GM13977 (cell line): ENCODE results near the gene MYLK4.

Source experiments
- DNase-seq: peaks from one replicate; pipeline ENCODE4 v3.0.0; 2012; ENCODE audit warnings: low spot score
- in situ Hi-C: fragments of 300-500 bp; cut with MboI; formaldehyde crosslinking; loops from one replicate; pipeline ENCODE4 v1.12.0; 2022; ENCODE audit warnings: low sequenced_read_pairs, low pct_unique_long_range_greater_than_20kb, mixed read lengths, inconsistent platforms; ENCODE audit not compliant: unreplicated experiment
- TF ChIP-seq, protein P1 (sequence below): IDR thresholded peaks from 2 replicates; pipeline ENCODE4 v1.5.1; 2012; ENCODE audit warnings: mild to moderate bottlenecking, control low read depth; ENCODE audit not compliant: insufficient read depth; ENCODE audit errors: extremely low read depth, missing control alignments

MYLK4 gene

DNA sequence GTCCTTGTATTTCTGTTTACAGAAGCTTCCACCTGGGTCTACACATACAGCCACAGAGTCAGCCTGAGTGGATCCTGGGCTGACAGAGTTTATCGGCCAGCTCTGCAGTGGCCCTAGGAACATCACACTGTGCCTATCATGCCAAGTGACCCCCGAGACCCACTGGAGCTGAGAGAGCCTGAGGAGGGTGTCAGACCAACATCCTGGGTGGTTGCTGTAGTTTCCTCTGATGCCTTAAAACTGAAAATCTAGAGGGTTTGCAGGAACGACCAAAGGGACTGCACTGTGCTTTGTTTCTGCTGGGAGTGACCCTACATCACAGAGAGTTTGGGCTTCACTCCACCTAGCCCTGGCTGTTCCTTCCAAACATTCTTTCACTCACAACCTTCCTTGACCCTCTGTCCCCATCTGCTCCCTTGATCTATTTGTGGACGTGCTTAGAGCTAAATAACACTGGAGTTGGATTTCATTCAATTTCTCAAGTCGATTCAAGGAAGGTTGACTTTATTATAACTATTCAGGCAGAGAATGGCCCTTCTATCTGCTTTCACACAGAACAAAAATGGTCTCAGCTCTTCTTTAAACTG, 18.1 kb downstream of the MYLK4 start:
- in situ Hi-C loops, result no loop called here
- TF ChIP-seq, protein P1, sequence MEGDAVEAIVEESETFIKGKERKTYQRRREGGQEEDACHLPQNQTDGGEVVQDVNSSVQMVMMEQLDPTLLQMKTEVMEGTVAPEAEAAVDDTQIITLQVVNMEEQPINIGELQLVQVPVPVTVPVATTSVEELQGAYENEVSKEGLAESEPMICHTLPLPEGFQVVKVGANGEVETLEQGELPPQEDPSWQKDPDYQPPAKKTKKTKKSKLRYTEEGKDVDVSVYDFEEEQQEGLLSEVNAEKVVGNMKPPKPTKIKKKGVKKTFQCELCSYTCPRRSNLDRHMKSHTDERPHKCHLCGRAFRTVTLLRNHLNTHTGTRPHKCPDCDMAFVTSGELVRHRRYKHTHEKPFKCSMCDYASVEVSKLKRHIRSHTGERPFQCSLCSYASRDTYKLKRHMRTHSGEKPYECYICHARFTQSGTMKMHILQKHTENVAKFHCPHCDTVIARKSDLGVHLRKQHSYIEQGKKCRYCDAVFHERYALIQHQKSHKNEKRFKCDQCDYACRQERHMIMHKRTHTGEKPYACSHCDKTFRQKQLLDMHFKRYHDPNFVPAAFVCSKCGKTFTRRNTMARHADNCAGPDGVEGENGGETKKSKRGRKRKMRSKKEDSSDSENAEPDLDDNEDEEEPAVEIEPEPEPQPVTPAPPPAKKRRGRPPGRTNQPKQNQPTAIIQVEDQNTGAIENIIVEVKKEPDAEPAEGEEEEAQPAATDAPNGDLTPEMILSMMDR, result no peak
- DNase-seq, result no peak

DNA sequence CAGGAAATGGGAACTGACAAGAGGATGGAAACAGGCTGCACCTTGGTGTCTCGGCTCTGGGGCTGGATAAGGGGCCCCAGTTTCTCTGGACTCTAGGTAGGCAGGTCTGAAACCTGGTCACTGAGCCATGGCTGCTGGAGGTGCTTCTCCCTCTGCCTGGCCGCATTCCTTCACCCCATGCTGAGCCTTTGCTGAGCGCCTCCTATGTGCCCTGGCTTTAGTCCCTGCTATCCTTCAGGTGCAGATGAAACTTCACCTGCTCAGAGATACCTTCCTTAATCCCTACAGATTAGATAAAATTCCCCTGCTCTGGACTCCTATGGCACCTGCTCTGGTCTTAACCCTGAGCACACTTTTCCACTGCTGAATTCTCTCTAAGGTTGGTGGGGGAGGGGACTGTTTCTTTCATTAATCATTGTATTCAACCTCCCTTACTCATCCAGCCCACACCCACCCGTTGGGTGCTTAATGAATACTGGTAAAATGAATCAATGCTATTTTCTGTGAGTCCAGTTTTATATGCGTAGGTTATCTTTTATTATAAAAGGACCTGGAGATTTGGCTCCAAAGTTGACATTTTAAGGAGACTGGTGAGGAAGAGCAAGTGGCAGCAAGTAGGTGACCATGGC, 19.3 kb downstream of the MYLK4 start:
- TF ChIP-seq, protein P1, result no peak
- no peak for DNase-seq
- in situ Hi-C loops, result no loop called here

DNA sequence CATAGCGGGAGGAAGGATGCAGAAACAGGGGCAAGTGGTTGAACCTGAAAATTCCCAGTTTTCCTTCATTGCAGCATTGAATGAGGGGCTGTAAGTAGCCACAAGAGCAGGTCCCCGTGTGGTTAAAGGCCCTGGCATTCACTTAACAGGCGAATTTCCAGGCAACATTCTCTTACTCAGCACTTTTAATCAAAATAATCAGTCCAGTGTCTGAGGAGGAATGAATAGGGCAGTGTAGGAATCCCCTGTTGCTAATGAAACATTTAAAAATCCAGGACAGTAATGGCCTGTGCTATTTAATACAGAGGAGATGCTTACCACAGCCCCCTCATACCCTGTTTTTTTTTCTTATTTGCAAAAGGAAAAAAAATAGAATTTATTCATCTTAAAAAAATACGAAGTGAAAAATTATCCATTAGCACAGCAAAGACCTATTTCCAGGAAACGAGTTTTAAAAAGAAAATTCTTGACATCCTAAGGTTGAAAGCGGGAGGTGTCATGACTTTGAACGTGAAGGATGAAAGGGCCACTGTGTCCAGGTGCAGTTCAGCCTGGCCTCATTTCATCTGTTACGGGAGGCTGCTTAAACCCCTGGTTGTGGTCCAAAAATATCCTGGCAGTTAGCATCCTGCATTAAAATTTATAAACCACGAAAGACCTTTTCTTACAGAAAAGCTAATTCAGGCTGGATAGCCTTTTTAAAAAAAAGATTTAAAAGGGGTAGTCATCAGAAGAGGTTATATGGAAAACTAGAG, 20.2 kb downstream of the MYLK4 start:
- TF ChIP-seq, protein P1, result no peak
- DNase-seq, result no peak
- in situ Hi-C loops, result no loop called here

DNA sequence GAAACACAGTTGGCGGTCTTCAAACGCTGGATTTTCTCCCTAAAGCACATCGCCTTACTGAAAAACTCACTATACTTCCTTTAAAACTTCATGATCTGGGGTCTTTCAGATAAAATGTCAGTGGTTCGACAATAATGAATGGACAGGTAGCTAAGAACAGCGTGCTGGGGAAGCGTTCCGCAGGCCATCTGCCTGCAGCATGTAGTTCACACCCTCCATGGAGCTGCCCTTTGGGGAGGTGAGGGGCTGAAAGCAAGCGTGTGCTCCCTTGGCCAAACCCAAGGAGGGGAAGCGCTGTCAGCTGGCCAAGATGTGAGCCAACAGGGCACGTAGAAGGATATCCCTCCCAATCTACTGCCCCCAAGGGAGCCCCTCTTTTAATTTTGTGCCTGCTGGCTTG, 20.8 kb downstream of the MYLK4 start:
- in situ Hi-C loops, result no loop called here

DNA sequence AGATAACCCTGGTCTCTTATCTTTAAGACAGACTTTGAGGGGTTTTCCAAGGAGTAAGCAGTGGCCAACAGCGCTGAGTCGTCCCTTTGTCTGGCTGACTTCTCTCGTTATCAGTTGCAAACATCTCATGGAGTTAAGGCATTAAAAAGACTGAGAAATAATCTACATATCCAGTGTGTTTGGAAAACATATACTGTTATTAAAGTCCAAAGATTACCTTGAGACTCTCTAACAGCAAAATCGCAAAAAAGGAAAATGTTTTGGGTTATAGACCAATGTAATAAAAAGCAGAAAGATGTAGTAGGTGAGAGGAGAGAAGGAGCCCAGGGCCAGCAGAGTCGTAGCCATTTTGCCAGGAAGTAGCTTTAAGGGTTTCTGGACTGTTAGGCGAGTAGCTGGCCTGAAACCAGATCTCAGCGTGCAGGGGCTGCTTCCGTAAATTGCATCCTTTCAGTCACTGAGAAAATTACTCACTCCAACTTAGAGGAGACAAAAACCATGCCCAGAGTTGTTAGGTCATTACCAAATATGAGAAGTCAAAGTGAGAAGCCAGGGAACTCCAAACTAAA, 24.6 kb downstream of the MYLK4 start:
- in situ Hi-C loops, result no loop called here
- DNase-seq, result peak; percentile 64

More for the DNA sequence above, 20.8 kb downstream of the MYLK4 start:
- DNase-seq, result no peak
- TF ChIP-seq, protein P1, result no peak

DNA sequence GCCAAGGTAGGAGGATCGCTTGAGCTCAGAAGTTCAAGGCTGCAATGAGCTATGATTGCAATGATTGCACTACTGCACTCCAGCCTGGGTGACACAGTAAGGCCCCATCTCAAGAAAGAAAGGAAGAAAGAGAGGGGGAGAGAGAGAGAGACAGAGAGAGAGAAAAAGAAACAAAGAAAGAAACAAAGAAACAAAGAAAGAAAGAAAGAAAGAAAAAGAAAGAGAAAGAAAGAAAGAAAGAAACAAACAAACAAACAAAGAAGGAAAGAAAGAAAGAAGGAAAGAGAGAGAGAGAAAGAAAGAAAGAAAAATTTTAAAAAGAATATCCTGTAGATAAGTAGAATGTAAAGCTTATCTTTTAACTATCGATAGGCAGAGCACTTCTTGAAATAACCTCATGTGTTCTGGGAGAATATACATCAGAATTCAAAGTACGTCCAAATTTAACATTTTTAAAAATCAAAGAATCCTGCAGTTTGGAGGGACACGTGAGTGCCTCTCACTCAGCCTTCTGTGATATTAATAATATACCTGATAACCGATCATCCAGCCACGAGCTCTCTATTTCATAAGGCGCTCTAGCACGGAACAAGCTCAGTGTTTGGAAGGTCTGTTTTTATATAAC, 25.2 kb downstream of the MYLK4 start:
- TF ChIP-seq, protein P1, result no peak
- DNase-seq, result no peak
- in situ Hi-C loops, result no loop called here

More for the DNA sequence above, 24.6 kb downstream of the MYLK4 start:
- TF ChIP-seq, protein P1, result no peak
